Activated T-helper 1 cell treated with anti-CD3 and anti-CD28 coated beads, Interleukin-12 subunit alpha, Interleukin-12 subunit beta, Interleukin-2, Interleukin-4 antibody, amounts not matched to agents 30 ng/mL and 10 ng/mL and 1 ng/mL, durations not matched to agents 14 hours and 24 hours and 36 hours (primary cell): ENCODE measurements around the gene CEP135. TPM values are rescaled to one million over a fixed set of nuclear protein-coding genes. Genes with fewer than 3 reads are reported as not detected.
A peak's percentile ranks its signal among the peaks of the same experiment; 100 is the strongest.

Source experiments
- DNase-seq: peaks from one replicate; pipeline ENCODE4 v3.0.0; 2021; ENCODE audit warnings: low spot score
- H3K27ac Mint-ChIP-seq: one replicate; pipeline ENCODE4 v1.8.0; 2021; ENCODE audit warnings: mild to moderate bottlenecking, mixed read lengths
- H3K27me3 Mint-ChIP-seq: one replicate; pipeline ENCODE4 v1.8.0; 2022; ENCODE audit warnings: mild to moderate bottlenecking, moderate library complexity, mixed read lengths; ENCODE audit not compliant: insufficient read depth
- H3K36me3 Mint-ChIP-seq: one replicate; pipeline ENCODE4 v1.8.0; 2021; ENCODE audit warnings: low read depth, mixed read lengths
- H3K4me1 Mint-ChIP-seq: one replicate; pipeline ENCODE4 v1.8.0; 2021; ENCODE audit warnings: low read depth, mixed read lengths
- H3K4me3 Mint-ChIP-seq: one replicate; pipeline ENCODE4 v1.8.0; 2021; ENCODE audit warnings: mild to moderate bottlenecking, moderate library complexity, mixed read lengths
- H3K9me3 Mint-ChIP-seq: one replicate; pipeline ENCODE4 v1.8.0; 2021; ENCODE audit warnings: mixed read lengths
- intact Hi-C: fragments of 100-400 bp; cut with micrococcal nuclease; formaldehyde crosslinking; loops from one replicate; pipeline ENCODE4 v1.15.1; 2024
- total RNA-seq: library from RNA; stranded (reverse); gene quantifications from 2 replicates; pipeline ENCODE4 v1.2.3, GENCODE V29; 2022

Gene CEP135
- total RNA-seq, 1 donor from 2014 or later = 19.3 TPM

DNA sequence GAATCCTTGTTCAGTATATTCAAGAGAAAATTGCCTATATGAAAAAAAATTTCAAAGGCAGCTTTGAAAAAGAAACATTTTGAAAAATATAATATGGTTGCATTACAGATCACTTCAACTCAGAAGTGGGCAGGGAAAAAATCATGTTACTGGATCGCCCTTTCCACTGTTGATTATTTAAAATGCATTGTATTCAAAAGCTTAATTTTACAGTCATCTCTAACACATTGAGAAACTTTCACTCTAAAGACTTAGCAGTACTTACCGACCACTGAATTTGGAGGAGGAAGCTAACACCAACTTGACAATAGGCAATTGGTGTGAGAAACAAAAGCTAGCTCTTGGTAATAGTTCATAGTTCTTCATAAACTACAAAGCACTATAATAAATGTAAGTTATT is 101.9 kb downstream of the CEP135 start:
- peak overlapping the region; percentile 87 for H3K4me3 Mint-ChIP-seq
- H3K27ac Mint-ChIP-seq = no peak overlapping the region
- no peaks in the 10 kb centered on the region for H3K36me3 Mint-ChIP-seq
- peaks cover 47% of the 10 kb centered on the region for H3K27me3 Mint-ChIP-seq
- intact Hi-C loops = no loop called here
- peaks cover 13% of the 10 kb centered on the region for H3K4me1 Mint-ChIP-seq
- no peaks in the 10 kb centered on the region for H3K9me3 Mint-ChIP-seq
- DNase-seq = no peak

DNA sequence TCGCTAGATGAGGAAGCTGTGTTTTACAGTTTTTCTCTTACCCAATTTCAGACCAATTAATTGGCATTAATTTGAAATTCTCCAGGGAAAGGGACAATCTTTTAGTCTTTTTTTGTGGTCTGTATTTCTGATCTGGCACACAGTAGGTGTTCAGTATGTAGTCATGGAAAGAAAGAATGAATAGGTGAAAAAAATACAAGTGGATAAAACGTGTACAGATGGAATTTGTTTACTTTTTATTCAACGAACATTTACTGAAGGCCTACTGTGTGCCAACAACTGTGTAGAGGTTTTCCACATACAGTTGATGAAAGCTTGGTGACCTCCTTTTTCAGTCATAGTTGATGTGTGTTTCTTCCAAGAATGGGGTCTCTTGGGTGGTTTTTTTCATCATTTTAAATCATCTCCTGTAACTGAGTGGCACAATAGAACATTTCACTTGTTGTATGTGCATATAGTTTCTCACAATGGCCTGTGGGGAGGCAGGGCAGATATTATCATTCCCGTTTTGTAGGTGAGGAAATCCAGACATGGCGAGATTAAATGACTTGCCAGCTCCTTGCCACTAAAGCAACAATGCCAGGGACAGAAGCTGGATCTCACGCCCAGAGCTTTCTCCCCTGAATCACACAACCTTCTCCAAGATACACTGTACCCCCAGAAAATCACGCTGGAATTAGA is 102.4 kb downstream of the CEP135 start:
- Mint-ChIP-seq H3K36me3 (no peaks in the 10 kb centered on the region), H3K4me1 (peaks cover 13% of the 10 kb centered on the region), H3K27ac (no peak overlapping the region), H3K27me3 (peaks cover 45% of the 10 kb centered on the region), H3K4me3 (no peak overlapping the region), H3K9me3 (no peaks in the 10 kb centered on the region)
- no peak for DNase-seq
- intact Hi-C loops = no loop called here

DNA sequence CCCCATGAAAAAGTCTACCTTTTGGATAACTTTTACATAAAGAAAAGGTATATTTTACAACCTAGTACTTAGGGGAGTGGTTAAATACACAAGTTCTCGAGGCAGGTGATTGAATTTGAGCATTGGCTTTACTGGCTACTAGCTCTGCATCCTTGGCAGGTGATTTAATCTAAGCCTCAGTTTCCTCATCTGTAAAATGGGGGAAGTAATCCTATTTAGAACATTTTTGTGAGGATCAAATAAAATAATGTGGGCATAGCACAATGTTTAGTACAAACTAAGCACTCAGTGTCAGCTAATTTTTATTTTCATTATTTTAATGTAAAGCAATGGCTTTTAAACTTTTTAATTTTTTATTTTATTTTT is 102.9 kb downstream of the CEP135 start:
- intact Hi-C loops = no loop called here
- peaks cover 40% of the 10 kb centered on the region for H3K27me3 Mint-ChIP-seq

DNA sequence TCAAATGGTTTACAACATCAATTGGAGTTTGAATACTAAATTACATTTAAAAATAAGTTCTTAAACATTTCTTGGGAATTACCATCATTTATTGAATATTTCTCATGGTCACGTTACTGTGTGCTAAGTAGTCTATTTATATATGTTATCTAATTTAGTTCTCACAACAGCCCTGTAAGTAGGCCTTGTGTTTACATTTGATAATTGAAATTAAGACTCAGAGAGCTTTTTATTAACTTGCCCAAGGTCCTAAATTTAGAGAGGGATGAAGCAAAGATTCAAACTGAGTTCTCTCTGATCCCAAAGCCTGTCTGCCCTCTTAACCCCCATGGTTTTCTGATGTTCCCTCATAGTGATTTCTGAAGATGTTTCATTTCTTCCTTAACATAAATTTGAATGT is 103.7 kb downstream of the CEP135 start:
- intact Hi-C loops = no loop called here
- no peak overlapping the region for H3K27ac Mint-ChIP-seq

More for the DNA sequence above, 102.9 kb downstream of the CEP135 start:
- Mint-ChIP-seq H3K27ac (no peak overlapping the region), H3K4me3 (no peak overlapping the region), H3K4me1 (peaks cover 13% of the 10 kb centered on the region), H3K9me3 (no peaks in the 10 kb centered on the region), H3K36me3 (no peaks in the 10 kb centered on the region)
- no peak for DNase-seq

DNA sequence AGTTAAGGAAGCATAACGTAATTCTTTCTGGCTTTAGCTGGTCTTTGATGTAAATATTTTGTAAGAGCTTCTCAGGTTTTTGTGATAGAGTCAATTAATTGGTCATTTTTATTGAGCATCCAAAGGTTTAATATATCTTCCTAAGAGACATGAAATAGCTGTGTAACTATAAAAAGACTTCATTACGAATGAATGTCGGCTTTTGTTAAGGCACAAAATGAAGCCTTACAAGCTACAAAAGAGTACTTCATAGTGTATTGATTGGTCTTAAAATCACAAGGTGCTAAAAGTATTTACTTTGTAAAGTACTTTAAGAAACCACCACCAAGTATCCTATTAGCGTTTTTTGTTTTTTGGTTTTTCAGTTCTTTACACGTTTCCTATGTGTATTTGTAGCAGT is 104.2 kb downstream of the CEP135 start:
- Mint-ChIP-seq H3K4me3 (no peak overlapping the region), H3K36me3 (no peaks in the 10 kb centered on the region), H3K9me3 (no peaks in the 10 kb centered on the region), H3K27ac (no peak overlapping the region), H3K4me1 (peaks cover 13% of the 10 kb centered on the region), H3K27me3 (peaks cover 29% of the 10 kb centered on the region)
- intact Hi-C loops = no loop called here
- DNase-seq = no peak

More for the DNA sequence above, 103.7 kb downstream of the CEP135 start:
- H3K27me3 Mint-ChIP-seq = peaks cover 32% of the 10 kb centered on the region
- no peaks in the 10 kb centered on the region for H3K9me3 Mint-ChIP-seq
- no peaks in the 10 kb centered on the region for H3K36me3 Mint-ChIP-seq
- no peak overlapping the region for H3K4me3 Mint-ChIP-seq
- no peak for DNase-seq
- H3K4me1 Mint-ChIP-seq = peaks cover 13% of the 10 kb centered on the region

DNA sequence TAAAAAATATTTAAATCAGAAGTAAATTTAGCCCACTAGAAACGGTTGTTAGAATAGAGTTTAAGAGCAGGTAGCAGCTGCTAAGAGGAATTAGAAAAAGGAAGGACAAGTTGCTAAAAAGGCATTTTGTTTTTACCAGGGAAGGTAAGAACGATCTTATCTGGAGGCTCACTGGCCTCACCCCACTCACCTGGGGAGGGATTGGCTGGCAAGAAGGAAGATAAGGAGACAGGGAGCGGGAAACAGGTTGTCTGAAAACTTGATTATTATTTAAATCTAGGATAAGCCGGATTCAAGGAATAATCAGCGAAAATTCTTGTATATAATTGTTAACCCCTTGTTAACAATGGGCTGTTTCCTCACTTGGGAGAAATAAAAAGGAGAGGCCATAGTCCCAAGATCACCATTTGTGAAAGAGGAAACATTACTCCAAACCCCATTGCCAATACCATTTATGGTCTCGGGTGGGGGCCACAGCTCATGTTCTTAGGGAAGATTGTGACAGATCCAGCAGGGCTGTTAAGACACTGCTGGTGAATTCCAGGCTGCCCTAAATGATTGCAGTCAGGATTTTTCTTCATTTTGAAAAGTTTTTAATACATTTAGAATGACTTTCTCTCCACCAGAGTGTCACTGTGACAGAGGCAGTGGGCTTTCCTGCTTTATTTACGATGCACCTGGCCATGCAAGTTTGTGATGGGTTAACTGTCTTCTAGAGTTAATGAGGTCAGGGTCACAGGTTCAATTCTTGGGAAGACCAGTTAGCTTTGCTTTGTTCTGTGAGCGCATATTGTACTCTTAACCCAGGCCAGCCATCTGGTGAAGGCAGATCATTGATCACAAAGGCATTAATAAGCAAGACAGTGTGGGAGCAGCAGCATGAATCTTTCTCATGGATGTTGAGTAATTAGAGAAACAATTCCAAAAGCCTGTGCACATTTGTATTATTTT is 106.6 kb downstream of the CEP135 start:
- H3K27ac Mint-ChIP-seq = no peak overlapping the region
- intact Hi-C loops = no loop called here
- no peaks in the 10 kb centered on the region for H3K4me1 Mint-ChIP-seq
- H3K27me3 Mint-ChIP-seq = peaks cover 17% of the 10 kb centered on the region
- DNase-seq = no peak
- no peaks in the 10 kb centered on the region for H3K9me3 Mint-ChIP-seq
- no peaks in the 10 kb centered on the region for H3K36me3 Mint-ChIP-seq
- H3K4me3 Mint-ChIP-seq = no peak overlapping the region

DNA sequence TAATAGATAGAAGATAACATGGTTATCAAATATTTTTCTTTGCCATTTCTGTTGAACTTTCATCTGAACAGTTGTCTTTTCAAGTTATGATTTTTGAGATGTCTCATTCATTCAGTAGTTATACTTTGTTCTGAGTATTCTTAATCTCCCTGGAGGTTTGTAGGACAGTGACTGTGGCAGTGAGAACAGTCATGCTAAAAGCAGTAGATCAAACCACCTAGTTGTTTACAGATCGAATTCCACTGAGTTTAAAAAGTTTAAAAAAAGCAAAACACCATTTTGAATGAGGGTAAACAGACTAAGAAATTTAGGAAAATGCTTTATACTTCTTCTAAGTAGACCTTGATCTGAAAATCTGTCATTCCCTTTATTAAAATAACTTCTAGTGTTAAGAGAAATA is 107.2 kb downstream of the CEP135 start:
- H3K27ac Mint-ChIP-seq = no peak overlapping the region
- DNase-seq = no peak
- peaks cover 13% of the 10 kb centered on the region for H3K27me3 Mint-ChIP-seq
- intact Hi-C loops = no loop called here
- H3K36me3 Mint-ChIP-seq = no peaks in the 10 kb centered on the region
- H3K4me1 Mint-ChIP-seq = no peaks in the 10 kb centered on the region
- H3K9me3 Mint-ChIP-seq = no peaks in the 10 kb centered on the region
- no peak overlapping the region for H3K4me3 Mint-ChIP-seq

DNA sequence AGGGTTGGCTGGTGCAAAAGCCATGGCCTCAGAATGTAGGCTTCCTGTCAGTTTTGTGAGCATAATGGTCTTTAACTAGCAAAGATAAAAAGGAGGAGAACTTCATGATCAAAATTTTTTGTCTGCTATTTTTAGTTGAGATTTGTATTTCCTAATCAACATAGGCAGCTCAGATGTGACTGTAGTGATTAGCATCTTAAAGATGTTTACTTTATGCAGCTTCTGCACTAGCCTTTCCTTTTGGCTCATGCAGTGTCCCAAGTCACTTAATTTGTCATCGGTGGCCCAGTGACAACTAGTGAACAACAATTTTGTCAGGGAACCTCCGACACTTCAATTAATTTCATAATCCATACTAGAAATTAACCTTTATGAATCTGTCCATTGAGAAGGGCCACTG is 109.8 kb downstream of the CEP135 start:
- H3K9me3 Mint-ChIP-seq = no peaks in the 10 kb centered on the region
- intact Hi-C loops = no loop called here
- no peak for DNase-seq
- no peaks in the 10 kb centered on the region for H3K36me3 Mint-ChIP-seq
- H3K27ac Mint-ChIP-seq = no peak overlapping the region
- no peaks in the 10 kb centered on the region for H3K4me1 Mint-ChIP-seq
- no peak overlapping the region for H3K4me3 Mint-ChIP-seq
- peaks cover 5% of the 10 kb centered on the region for H3K27me3 Mint-ChIP-seq

DNA sequence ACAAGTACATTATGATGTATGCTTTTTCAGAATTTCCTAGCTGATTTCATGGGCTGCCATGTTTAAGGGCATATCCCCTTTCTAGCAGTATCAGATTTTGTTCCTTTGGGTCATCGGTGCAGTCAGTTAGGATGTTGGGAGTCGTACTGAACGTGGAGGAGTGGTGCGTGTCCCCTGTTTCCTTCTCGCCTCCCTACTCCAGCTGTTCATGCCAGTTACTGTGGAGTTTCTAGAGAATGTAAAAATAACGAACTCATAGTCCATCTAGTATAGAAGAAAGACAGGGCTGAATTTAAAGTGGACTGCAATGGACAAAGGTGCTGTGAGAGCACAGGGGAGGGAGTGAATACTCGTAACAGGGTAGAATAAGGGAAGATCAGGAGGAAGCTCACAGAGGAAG is 111.3 kb downstream of the CEP135 start:
- Mint-ChIP-seq H3K27ac (no peak overlapping the region), H3K27me3 (peaks cover 9% of the 10 kb centered on the region), H3K36me3 (no peaks in the 10 kb centered on the region), H3K4me3 (no peak overlapping the region), H3K9me3 (no peaks in the 10 kb centered on the region), H3K4me1 (no peaks in the 10 kb centered on the region)
- no peak for DNase-seq
- intact Hi-C loops = no loop called here

DNA sequence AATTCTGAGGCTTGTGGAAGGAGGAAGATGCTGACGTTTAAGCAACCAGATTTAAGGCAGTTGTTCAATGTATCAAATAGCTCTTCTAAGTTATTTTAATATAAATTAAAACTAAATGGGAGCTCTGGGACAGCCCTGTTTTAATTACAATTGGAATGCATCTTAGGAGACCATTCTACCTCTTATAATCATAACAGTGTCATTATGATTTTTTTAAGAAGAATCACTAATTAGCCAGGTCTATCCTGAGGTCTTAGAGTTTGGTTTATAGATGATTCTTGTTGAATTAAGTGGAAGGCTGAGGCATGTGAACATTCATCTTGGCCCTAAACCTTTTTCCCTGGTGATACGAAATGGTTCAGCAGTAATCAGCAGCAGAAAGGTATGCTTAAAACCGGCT is 113.4 kb downstream of the CEP135 start:
- no peaks in the 10 kb centered on the region for H3K9me3 Mint-ChIP-seq
- H3K27ac Mint-ChIP-seq = no peak overlapping the region
- no peak overlapping the region for H3K4me3 Mint-ChIP-seq
- intact Hi-C loops = no loop called here
- H3K27me3 Mint-ChIP-seq = peaks cover 10% of the 10 kb centered on the region
- no peaks in the 10 kb centered on the region for H3K36me3 Mint-ChIP-seq
- no peaks in the 10 kb centered on the region for H3K4me1 Mint-ChIP-seq
- no peak for DNase-seq

DNA sequence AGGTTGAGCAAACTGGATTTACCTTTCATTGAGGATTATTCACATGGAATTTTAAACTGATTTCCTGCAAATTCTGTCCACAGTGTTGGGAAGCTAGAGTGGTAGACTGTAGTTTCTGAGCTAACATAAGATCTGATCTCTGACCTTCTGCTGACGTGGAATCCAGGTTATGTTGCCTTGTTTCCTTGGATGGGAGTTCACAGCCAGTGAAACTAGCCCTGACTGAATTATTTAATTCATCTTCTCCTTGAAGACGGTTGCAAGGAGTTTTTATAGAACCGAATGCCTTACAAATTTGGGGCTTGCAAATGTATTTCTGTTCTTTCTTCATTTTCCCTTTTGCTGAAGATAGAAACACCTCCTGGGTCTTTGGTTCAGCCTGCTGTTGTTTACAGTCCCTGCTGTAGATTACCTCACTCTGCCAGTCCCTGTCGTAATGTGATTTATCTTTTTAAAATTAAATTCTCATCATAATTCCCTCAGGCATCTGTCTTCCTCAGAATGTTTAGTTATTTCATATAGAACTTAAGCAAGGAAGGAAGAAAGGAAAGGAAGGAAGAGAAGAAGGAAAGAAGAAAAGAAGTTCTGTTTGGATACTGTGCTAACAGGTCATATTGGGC is 113.9 kb downstream of the CEP135 start:
- Mint-ChIP-seq H3K4me3 (no peak overlapping the region), H3K36me3 (no peaks in the 10 kb centered on the region), H3K27ac (no peak overlapping the region), H3K9me3 (no peaks in the 10 kb centered on the region), H3K27me3 (peaks cover 10% of the 10 kb centered on the region), H3K4me1 (no peaks in the 10 kb centered on the region)
- no peak for DNase-seq
- intact Hi-C loops = no loop called here

DNA sequence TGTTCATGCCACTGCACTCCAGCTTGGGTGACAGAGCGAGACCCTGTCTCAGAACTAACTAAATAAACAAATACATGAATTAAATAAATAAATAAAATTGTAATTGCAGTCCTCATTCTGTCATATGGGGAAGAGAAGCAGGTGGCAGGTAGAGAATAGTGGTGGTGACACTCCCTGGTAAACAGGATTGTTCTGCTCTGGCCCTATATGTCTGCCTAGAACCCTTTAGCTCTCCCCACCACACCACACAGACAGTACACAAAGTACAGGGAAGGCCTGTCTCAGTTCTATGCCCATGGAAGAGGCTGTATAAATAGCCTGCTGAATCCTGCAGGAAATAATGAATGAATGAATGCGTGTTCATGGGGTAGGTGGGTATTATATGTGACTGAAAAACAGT is 117.7 kb downstream of the CEP135 start:
- no peak overlapping the region for H3K27ac Mint-ChIP-seq
- intact Hi-C loops = no loop called here
- no peaks in the 10 kb centered on the region for H3K9me3 Mint-ChIP-seq
- no peaks in the 10 kb centered on the region for H3K36me3 Mint-ChIP-seq
- H3K4me1 Mint-ChIP-seq = no peaks in the 10 kb centered on the region
- no peak overlapping the region for H3K4me3 Mint-ChIP-seq
- DNase-seq = no peak
- peaks cover 6% of the 10 kb centered on the region for H3K27me3 Mint-ChIP-seq

DNA sequence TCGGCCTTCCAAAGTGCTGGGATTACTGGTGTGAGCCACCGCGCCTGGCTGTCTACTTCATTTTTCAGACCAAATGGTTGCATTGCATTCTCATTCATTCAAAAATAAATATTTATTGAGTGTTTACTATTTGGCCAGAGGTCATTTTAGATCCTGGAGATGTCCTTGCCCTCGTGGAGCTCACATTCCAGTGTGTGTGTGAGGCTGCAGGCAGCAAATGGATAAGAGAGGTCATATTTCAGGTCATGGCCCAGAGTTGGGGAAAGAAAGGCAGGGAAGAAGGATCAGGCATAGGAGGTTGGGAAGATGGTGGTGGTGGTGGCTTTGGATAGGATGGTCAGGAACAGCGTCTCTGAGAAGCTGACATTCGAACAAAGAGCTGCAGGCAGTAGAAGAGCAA is 119.1 kb downstream of the CEP135 start:
- Mint-ChIP-seq H3K27ac (no peak overlapping the region), H3K4me1 (no peaks in the 10 kb centered on the region), H3K27me3 (peaks cover 6% of the 10 kb centered on the region), H3K9me3 (no peaks in the 10 kb centered on the region), H3K36me3 (no peaks in the 10 kb centered on the region), H3K4me3 (no peak overlapping the region)
- no peak for DNase-seq
- intact Hi-C loops = no loop called here
